Fibroblast of skin of abdomen (primary cell): ENCODE data around the gene CSRNP3.
"Not testable (repeated sequence)": the region's sequence is repeated elsewhere in the genome, so short reads cannot be mapped to it uniquely, and the experiment has no call there.

Experiments used
- DNase-seq: peaks from one replicate; pipeline ENCODE4 v3.0.0-alpha.2; 2013

CSRNP3 gene

DNA sequence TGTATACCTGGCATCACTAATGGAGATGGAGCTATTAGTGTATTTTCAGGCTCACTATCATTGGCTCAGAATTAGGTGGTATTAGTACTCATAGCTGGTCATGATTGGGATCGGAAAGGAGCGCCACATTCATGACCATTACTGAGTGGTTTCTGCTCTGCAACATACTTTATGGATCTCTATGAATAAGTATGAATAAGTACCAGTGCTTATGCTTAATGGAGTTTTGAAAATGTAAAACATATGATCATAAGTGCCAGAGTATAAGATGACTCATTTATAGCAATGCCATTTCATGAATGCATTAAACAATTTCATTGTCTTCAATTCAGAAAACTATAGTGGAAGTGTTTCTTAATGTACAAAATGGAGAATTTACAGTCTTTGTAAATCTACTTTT is 167.9 kb downstream of the CSRNP3 start:
- peak; percentile 53 for DNase-seq

GRCh38 chr2:165639504-165639903 is 170.0 kb downstream of the CSRNP3 start:
- no peak for DNase-seq

GRCh38 chr2:165640247-165640929 is 170.9 kb downstream of the CSRNP3 start:
- DNase-seq = no peak

DNA sequence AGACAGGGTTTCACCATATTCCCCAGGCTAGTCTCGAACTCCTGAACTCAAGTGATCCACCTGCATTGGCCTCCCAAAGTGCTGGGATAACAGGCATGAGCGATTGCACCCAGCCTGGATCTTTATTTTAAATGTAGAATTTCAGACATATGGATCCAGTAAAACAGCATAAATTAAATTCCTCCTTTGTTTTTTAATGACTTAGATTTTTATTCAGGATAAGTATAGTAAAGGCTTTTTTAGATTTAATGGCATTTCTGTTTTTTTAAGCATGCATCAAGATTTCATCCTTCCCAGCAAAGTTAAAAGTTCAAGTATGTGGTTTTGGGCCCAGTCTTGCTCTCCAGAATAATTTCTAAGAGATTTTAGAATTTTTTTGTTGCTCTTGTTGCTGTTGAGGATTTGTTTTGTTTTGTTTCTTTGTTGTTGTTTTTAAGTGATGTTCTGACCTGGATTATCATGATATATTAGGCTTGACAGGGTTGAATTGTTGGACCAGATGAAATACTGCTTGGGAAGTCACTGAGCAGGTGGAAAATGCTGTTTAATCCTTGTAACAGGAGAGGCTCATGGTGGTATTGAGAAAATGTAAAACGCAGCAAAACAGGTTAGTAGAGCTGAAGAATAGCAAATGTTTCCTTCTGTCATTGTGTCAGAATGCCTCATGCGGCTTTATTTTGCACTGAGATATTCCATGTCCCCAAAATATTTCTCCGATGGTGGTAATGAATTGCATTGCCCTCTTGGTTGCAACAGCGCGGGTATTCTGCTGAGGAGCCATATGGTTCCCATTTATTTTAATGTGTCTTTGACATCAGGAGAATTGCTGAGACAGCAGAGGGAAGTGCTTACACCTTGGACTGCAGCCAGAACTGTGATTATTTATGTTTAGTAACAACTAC is 176.7 kb downstream of the CSRNP3 start:
- peak; percentile 58 for DNase-seq

GRCh38 chr2:165647409-165647808 is 177.9 kb downstream of the CSRNP3 start:
- DNase-seq = no peak

- no peak for DNase-seq
These were observed 179.3 kb downstream of the CSRNP3 start for GRCh38 chr2:165648801-165649200.

DNA sequence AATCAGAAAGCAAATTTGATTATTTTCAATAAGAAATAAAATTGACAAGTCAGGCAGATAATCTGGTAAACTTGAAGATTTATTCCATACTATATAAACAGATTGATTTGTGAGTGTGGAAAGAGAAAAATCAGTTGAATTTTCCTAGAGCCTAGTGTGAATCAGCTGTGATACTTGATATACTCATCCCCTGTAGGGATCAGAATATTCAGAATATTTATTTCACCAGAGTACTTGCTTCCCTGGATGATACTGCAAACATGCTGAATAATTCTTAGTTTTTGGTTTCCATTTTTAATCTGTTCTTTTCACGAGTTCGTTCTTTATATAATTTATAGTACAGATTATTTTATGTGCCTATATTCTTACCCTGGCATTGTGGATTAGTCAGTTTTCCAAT is 181.7 kb downstream of the CSRNP3 start:
- no peak for DNase-seq

GRCh38 chr2:165655661-165656060 is 186.2 kb downstream of the CSRNP3 start:
- DNase-seq = no peak

DNA sequence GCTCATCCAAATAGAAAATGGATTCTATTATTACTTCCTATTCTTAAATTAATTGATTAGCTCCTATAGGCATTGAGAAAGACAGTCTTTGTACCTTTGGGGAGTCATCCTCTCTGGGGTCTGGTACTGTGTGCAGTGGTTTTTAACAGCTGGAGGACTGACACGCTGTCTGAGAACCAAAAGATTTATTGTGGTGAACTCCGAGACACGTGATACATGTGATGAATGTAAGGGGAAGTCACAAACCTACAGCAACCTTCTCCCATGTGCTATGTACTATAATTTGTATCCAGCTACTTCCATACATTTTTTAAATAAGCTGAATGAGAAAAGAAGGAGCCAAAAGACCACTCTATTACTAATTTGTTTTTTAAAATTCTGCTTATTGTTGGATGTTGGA is 190.9 kb downstream of the CSRNP3 start:
- DNase-seq = no peak

DNA sequence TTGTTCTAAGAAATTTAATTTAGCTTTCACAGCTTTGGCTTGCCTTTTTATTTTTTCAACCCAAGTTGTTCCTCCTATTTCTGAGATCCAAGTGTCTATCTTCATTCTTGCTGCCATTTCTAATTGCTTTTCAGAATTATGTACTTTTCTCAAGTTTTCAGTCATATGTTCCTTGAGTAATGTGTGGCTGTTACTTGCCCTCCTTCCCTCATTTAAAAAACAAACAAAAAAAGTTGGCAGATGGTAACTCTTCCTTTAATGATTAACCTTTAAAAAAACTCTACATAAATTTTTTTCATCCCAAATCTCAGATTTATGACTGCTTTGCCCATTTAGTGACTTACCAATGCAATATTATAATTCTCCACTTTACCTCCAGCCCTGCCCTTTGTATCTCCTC is 193.2 kb downstream of the CSRNP3 start:
- no peak for DNase-seq

- no peak for DNase-seq
These were observed 196.1 kb downstream of the CSRNP3 start for GRCh38 chr2:165665614-165666013.

GRCh38 chr2:165666073-165666472 is 196.6 kb downstream of the CSRNP3 start:
- DNase-seq = not testable (repeated sequence)

DNA sequence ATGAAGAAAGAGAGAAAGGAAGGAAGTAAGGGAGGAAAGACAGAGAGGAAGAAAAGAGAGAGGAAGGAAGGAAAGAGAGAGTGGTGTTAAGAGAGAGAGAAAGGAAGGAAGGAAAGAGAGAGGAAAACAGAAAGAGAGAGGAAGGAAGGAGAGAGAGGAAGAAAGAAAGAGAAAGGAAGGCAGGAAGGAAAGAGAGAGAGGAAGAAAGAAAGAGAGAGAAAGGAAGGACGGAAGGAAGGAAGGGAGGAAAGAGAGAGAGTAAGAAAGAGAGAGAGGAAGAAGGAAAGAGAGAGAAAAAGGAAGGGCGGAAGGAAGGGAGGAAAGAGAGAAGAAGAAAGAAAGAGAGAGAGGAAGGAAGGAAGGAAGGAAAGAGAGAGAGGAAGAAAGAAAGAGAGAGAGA is 197.1 kb downstream of the CSRNP3 start:
- DNase-seq = no peak

GRCh38 chr2:165667375-165667774 is 197.9 kb downstream of the CSRNP3 start:
- DNase-seq = no peak

- DNase-seq = no peak
These were observed 205.3 kb downstream of the CSRNP3 start for GRCh38 chr2:165674780-165675179.

GRCh38 chr2:165675551-165675968 is 206.1 kb downstream of the CSRNP3 start:
- DNase-seq = no peak

DNA sequence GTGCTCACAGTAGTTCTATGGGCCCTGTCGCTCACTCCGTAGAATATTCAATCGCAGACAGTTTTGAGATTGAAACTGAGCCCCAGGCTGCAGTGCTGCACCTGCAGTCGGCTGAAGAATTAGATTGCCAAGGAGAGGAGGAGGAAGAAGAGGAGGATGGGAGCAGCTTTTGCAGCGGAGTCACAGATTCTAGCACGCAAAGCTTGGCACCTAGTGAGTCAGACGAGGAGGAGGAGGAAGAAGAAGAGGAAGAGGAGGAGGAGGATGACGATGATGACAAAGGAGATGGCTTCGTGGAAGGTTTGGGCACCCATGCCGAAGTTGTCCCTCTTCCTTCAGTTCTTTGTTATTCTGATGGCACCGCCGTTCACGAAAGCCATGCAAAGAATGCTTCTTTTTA is 209.4 kb downstream of the CSRNP3 start:
- no peak for DNase-seq

- no peak for DNase-seq
These were observed 210.1 kb downstream of the CSRNP3 start for GRCh38 chr2:165679621-165680020.

GRCh38 chr2:165681841-165682240 is 212.3 kb downstream of the CSRNP3 start:
- DNase-seq = no peak

DNA sequence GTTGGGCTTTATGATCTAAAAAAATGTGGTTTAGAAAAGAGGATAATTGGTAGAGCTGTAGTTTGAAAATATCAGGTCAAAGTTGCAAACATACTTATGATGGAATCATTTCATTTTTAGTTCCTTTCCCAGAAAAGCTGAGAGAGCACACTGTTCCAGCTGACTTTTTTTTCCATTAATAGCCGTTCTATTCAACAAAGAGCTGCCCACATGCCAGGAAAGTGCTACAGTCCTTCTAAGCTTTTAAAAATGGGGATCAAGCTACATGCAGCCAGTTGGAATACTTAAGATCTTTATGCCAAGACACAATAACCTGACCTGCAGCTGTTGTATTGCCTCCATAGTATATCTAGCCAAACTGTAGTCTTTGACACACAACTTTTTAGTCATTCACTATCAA is 213.0 kb downstream of the CSRNP3 start:
- DNase-seq = no peak

DNA sequence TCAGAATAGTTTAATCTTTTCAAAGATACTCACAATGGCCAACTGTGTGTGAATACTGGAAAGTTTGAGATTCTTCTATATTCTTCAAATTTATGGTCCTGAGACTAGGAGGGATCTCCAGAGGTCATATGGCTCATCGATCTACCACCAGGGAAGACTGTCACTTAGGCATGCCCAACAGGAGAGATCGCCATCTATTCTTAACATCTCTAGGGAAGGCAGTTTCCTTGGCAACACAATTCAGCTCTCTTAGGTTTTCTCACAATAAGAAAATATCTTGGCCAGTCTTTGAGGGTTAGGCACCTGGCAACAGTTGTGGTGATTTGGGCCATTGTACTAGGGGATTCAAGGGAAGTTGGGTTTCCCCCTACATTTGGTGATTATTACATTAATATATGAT is 217.3 kb downstream of the CSRNP3 start:
- no peak for DNase-seq

- DNase-seq = peak; percentile 1
These were observed 218.0 kb downstream of the CSRNP3 start for GRCh38 chr2:165687426-165688002.

DNA sequence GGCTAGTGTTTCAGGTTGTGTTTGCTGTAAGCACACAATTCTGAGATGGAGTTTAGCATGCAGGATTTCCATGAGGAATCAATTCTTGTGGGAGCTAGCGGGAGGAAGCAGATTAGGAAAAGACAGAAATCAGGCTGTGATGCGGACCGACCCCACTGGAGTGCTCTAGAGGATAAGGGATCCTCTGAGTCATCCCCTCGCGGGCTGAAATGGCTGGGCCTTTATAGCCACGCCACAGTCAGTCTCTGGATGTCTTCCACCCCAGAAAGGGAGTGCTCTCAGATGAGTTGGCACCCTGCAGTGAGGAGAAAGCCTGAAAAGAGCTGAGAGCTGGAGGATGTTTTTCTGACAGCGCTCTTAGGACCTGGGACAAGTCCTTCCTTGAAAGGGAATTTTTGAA is 222.1 kb downstream of the CSRNP3 start:
- DNase-seq = peak; percentile 65

DNA sequence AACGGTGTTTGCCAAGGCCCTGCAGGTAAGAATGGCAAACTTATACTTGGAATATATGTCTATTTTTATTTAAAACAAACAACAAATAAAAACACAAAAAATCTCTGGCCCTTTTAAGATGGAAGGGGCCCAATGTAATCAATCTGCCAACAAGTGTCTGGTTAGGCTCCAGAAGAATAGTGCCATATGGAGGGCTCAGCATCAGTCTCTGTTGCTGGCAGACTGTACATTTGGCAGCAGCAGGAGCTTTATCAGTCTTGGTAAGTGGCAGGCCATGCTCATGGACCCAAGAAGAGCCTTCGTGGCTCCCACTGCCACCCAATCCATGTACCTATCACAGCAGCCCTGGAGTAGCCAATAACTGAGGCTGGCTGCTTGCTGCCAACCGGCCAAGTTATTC is 223.4 kb downstream of the CSRNP3 start:
- no peak for DNase-seq
